ENCODE results near the gene FARS2. TPM values are rescaled to one million over a fixed set of nuclear protein-coding genes. Genes with fewer than 3 reads are reported as not detected.
"Not testable (repeated sequence)": the region's sequence is repeated elsewhere in the genome, so short reads cannot be mapped to it uniquely, and the experiment has no call there.

Gene FARS2
- total RNA-seq, 1 donor from 2014 or later, result 25.4 TPM

DNA sequence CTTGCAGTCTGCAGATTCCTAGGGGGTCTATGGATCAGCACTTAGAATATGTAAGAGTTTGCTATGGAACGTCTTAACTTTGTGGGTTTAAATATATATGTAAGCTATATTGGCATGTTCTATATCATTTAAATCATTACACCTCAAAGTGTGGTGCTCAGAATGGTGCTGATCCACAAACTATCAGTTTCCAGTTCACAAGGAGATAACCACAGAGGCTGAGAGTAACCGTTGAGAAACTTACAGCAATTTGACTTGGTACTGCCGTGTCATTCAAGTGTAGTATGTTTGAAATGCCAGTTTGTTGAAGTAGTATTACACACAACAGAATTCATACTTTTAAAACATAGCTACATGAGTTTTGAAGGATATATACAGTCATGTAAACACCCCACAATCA is 279.7 kb downstream of the FARS2 start:
- DNase-seq, result no peak

DNA sequence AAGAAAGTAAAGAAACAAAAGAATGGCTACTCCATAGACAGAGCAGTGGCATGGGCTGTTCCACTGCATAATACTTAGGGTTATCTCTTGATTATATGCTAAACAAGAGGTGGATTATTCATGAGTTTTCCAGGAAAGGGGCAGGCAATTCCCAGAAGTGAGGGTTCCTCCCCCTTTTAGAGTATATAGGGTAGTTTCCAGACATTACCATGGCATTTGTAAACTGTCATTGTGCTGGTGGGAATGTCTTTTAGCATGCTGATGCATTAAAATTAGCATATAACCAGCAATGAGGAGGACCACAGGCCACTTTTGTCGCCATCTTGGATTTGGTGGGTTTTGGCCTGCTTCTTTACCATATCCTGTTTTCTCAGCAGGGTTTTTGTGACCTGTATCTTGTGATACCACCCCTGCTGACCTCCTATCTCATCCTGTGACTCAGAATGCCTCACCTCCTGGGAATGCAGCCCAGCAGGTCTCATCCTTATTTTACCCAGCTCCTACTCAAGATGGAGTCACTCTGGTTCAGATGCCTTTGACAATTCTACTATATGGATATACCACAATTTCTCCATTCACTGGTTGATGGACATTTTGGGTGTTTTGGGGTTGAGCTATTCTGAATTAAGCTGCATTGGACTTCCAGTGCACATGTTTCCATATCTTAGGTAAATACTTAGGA is 280.6 kb downstream of the FARS2 start:
- no peak for DNase-seq

DNA sequence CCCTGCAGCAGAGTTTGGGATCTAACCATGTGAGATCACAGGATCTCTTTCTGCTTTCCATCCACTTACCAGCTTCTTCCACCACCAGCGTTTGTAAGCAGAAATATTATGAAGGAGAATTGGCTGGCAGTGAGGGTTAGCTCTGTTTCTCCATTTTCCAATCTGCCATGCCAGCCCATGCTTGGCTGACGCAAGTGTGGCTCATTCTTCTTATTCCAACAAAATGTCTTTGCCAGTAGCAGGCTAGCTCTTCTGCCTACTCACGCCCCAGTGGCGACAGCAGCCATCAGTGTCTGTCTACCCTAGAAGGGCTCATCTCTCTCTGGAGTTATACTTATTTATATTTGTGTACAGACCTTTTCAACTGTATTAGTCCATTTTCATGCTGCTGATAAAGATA is 286.2 kb downstream of the FARS2 start:
- DNase-seq, result no peak

DNA sequence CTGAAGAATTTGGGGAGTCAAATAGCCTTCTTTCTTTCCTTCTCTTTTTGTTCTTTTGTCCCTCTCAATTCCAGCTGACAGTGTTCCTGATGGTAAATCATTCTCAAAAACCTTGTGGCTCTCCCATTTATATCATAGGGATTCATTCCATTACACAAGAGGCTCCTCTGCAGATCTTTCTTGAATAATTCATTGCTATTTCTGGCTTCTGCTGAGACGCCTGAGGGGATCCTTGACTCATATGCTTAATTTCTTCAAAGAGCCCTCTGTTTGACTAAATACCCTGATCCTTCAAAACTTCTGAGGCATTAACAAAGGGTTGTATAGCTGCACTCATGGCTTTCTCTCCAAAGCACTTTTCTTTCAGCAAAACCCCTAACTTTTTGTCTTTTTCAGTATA is 289.3 kb downstream of the FARS2 start:
- DNase-seq, result no peak

DNA sequence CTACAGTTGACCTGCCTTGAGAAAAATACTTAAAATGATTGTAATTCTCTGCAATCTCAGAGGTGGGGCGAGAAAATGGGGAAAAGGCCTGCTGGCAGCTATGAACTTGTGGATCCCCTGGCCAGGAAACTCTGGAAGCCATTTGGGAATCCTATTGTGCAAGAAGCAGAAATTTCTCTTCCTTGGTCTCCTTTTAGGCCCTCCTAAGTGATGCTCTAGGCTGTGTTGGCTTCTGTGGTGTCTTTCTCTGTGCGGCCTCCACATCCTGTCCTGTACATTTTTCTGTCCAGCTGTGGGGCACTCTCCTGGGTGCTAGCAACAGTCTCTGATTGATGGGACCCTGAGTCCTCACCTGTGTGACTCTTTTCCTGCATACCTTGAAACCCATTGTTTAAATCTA is 290.9 kb downstream of the FARS2 start:
- no peak for DNase-seq

DNA sequence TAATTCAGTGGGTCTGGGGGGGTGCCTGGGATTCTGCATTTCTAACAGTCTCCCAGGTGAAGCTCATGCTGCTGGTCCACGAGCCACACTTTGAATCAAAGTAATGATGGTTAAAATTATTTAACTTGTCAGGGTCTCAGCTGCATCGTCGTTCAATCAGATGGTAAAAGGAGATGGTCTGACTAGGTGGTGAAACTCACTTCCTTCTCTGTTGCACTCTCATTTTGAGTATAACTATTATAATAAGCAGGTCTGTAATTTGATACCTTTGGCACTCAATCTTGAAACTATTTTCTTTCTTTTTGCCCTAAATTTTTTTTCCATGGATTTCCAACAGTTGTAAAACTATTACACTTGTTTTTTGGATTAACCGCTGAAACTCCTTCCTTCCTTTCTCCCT is 292.5 kb downstream of the FARS2 start:
- no peak for DNase-seq

DNA sequence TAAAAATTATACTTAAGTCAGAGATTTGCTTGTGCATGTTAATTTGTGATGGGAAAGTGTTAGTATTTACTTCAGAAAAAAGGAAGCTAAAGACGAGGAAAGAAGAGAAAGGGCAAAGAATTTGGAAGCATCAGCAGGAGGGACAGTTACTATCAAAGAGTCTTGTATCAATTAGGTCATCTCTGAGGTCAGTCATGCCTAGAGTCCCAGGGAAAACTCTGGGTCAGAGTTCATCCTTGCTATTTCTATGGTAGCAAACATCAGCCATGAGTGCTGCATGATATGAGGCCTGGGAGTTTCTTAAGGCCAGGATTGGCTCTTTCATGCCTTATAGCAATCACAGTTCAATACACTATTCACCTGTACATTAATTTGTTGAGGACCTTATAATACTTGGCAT is 292.9 kb downstream of the FARS2 start:
- no peak for DNase-seq

DNA sequence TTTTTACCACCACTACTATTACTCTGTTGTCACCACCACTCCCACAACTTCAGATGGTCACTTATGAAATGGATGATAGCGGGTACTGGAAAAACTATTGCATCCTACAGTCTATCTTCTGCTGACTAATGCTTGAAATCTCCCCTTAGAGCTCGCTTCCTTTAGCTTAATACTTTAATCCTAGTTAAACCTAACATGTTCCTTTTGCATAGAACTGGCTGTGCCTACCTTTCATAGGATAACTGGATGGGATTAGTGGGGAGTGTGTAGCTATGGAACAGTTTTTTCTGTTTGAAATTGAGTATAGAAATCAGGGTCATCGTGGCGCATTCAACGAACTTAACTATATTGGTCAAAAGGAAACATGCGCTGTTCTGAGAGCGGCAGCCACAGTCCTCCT is 294.7 kb downstream of the FARS2 start:
- DNase-seq, result no peak

DNA sequence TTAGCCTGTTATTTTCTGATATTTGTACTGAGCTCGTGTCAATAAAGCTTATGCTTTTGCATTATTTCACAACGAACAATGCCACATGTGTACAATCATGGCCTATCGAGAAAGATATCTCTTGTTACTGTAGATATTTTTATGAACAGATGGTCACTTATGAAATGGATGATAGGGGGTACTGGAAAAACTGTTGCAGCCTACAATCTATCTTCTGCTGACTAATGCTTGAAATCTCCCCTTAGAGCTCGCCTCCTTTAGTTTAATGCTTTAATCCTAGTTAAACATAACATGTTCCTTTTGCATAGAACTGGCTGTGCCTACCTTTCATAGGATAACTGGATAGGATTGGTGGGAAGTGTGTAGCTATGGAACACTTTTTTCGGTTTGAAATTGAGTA is 296.2 kb downstream of the FARS2 start:
- DNase-seq, result no peak

DNA sequence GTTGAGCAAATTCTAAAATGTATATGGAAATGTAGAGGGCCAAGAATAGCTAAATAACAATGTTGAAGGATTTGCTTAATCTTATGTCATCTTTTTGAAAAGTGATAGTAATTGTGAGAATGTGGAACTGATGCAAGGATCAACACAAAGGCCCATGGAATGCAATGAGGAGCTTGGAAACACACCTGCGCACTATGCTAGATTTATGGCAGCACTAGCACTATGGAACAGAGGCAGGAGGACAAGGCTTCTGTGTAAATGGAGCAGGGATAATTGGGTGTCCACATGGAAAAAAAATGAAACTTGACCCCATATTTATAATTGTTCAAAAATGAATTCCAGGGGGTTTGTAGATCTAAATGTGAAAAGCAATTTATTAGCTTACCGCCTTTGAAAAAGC is 298.3 kb downstream of the FARS2 start:
- no peak for DNase-seq

DNA sequence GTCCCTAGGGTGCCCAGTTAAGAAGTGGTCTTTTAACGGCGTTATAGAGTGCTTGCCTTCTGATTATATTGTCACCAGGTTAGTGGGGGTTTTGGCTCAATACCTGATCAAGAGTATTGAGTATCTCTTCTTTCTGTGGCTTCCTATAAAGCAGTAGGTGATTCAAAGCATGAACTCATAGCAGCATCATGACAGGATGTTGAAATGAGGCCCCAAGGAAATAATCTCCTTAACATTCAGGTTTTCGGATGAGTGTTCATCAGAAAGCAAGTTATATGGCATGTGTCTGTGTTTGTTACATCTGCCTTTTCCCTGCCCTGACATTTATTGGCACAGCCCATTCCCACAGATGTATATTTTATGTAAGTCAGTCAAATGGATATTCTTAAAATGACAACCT is 301.0 kb downstream of the FARS2 start:
- no peak for DNase-seq

DNA sequence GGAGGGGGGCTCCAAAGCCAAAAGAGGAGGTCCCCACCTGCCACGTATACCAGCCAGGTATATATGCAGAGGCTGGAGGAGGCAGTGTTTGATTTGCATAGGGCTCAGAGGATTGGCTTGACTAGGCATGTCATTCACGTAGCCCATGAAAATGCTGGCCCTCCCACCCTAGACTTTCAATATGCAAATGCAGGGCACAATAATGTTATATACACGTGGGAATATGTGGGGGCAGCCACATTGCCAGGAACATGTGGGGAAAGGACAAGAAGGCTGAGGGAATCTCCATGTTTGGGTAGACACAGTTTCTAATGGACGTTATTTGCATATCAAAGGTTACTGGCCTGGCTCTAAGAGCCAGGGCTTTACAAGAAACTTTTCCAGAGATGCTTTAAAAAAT is 301.8 kb downstream of the FARS2 start:
- DNase-seq, result no peak

DNA sequence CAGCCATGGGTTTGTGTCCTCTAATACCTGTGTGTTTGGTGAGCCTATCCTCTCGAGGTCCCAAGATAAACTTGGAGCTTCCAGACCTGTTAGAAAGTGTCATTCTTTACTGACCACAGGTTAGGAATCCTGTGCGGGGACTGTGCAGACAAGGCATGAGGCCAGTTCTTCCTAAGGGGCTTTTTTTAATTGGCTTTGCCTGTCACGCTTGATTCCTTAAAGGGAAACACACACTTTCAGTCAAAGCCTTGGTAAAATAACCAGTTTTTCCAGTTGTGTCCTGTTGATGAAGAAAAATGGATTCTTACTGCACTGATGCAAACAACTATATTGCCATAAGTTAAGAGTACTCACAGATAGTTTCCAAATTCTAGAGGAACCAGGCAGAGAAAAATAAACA is 303.4 kb downstream of the FARS2 start:
- not testable (repeated sequence) for DNase-seq

DNA sequence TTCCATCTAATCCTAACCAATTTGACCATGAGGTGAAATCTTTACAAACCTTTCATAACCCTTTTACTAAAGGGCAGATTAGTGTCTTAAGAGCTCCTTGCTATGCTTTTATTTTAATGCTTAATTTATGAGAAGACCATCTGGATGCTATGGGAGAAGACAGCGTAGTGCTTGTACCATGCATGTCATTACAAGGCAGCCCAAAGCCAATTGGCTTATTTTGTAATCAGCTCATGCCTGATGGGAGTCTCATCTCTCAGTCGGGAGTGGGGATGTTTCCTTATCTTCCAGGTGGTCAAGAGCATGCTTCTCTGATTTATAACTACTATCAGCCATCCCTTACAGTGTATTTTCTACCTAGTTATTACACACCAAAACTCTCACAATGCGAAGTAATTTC is 304.7 kb downstream of the FARS2 start:
- DNase-seq, result no peak

DNA sequence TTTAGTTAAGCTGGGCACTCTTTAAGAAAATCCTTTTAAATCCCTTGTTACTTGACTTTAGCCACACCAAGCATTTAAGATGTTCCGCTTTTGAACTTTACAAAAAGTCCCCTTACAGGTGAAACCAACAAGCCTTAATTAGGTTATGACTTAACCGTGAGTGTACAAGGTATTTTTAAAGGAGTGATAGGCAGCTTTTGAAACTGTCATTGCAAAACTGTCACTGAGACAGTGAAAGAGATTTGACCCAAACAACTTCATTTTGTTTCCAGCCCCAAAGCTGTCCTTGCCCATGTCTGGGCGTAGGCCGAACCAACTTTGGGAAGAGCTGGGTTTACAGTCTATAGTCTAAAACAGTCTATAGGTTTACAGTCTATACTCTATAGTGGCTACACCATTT is 305.4 kb downstream of the FARS2 start:
- no peak for DNase-seq

DNA sequence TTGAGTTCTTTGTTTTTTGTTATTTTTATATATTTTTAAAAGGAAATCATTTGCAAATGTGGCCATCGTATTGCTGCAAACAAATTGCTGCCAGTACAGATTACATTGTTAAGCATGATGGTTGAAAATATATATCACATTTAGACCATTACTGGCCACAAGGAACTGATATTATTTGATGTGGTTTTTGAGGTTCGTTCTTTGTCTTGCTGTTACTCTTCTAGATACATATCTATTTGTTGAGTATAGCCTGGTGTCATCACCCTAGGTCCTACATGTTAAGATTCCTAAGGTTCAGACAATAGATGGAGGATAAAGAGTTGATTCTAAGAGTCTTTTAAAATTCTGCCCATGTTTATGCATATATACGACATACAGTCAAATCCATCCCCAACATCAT is 306.0 kb downstream of the FARS2 start:
- DNase-seq, result no peak

DNA sequence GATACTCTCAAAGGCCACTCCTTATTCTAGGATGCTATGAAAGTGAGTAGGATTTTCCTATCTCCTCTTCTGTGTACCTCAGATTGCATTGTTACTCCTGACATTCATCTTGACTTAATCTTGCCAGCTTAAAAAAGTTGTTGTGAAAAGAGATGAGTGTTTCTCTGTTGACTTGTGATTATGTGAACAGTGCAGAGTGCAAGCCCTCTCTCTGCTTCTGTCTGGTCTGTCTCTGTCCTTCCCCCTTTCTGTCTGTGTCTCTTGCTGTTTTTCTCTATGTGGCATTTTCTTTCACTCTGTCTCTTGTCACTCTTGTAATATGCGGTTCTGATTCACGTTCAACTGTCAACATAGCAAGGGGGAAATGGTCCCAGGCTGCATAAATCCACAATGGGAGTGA is 306.6 kb downstream of the FARS2 start:
- DNase-seq, result no peak

DNA sequence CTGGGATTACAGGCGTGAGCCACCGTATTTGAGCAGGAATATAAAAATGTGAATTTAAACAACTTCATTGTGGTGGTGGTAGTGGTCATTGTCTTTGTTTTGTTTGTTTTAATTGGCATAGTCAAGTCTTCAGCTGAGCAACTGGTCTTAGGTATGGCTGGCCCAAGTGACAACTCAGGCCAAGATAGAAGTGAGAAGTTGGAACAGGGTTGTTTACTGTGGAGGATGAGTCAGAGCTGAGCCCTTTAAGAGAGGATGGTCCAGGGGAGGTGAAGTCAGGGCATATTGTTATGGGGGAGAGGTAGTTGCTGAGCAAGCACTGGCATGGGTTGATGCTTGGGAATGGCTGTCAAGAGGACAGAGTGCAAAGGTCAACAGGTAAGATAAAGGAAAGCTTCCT is 308.2 kb downstream of the FARS2 start:
- no peak for DNase-seq

DNA sequence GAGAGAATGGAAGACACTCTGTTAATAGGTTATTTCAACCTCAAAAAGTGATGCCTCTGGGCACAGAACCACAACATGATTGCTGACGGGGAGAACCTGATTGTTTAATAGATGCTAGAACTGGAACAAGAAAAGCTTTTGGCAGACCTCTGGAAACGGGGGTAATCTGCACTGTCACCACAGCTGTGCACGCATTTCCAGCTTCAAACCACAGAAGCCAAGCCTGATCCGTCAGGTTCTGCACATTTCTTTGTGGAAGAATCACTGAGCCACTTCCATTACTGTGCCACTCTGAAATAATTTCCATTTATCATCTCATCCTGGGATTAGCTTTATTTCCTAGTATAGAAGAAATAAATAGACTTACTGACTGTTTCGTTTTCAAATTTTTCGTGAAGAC is 309.3 kb downstream of the FARS2 start:
- no peak for DNase-seq

DNA sequence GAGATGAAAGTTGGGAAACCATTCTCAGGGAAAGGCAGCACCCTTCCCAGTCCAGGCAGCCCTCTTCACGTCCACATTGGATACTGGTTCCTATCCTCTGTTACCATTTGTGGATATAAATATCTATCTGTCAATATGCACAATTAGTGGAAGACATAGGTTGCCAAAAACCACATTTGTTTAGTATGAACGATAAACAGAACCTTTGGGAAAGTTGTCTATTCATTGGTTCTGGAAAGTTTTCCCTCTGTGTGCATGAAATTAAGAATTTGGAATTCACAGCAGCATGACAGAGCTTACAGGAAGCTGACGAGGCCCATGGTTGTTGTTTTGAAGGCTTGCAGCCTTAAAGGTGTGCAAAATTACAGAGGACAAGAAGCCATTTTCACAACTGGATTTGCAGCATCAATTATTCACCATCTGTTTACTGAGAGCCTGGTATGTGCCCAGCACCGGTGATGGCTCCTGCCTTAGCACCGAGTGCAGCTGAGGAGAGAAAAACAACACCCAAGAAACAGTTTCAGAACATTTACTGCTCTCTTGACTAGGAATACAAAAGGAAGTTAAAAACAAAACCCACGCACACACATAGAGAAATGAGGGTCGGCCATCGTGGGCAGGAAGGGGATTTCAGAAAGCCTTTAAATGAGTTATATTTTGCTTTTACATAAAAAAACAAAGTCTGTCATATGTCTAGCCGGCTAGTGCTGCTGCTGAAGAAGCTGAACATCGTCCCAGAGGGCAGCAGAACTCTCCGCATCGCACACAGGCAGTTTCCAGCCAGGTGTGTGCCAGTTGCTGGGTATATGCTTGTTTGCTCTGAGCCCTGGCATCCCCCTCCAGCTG is 319.6 kb downstream of the FARS2 start:
- no peak for DNase-seq

DNA sequence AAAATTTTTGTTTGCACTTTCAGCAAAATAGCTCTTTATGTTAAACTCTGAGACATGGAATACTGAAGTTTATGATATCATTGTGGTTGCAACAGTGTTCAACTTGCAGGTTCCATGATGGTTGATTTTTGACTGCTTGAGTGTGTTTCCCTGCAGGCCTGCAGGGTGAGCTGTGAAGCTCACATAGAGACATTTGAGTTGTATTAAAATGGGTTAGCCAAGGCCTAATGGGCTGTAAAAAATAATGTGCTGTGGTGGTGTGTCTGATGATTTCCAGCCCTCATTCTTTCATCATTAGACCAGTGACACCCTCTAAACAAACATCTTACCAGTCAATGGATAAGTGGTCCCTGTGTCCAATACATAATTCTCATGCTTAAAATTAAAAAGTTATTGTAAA is 321.4 kb downstream of the FARS2 start:
- no peak for DNase-seq

DNA sequence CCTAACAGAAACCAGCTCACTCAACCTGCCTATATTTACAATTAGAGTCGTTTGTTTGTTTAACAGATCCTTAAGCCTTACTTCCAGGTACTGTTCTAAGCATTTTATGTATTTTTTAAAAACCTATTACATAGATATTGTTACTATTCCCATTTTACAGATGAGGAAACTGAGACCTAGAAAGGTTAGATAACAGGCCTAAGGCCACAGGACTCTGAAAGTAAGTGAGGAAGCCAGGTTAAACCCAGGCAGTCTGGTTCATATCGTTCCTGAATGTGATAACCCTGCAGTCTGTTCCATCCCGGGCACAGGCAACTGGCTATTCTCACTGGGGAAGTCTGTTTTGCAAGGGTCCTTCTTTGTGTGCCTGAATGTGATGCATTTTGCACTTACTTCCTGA is 322.2 kb downstream of the FARS2 start:
- DNase-seq, result no peak

DNA sequence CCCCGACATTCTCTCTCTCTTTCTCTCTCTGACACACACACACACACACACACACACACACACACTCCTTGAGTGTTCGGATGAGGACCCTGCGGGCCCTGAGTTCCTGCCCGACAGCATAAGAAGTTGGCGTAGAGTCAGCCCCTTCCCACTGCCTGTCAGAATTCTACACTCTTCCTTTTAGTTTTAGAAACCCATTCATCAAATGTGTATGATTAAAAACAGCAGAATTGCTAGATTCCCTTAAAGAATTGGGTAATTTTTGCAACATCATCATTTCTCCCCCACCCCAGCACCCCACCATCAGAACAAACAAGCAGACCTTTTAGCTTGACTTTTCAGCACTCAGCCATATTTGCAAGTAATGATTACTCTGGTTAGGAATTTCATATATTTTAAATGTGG is 322.8 kb downstream of the FARS2 start:
- DNase-seq, result peak; percentile 65

DNA sequence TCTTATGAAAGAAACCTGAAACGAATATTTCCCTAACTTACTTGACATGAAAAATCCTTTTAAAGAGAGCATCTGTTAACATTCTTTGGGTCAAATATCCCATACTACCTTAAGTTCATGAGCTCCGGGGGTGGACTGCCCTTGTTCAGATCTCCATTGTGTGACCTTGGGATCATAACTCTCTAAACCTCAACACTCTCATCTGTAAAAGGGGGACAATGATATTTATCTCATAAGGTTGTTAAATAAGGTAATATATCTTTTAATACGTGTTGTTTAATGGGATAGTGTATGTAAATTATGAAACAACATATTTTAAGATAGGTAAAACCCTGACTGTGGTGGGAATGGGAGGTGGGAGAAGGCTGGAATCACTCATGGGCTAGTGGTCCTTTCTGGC is 326.3 kb downstream of the FARS2 start:
- DNase-seq, result no peak
